ENCODE measurements around the gene TMEM43.
A peak's percentile ranks its signal among the peaks of the same experiment; 100 is the strongest.
"Not testable (repeated sequence)": the region's sequence is repeated elsewhere in the genome, so short reads cannot be mapped to it uniquely, and the experiment has no call there.

TMEM43 gene

GRCh38 chr3:14118400-14119381 is 6.2 kb upstream of the TMEM43 start:
- Mint-ChIP-seq H3K4me3 (no peak overlapping the region), H3K27me3 (ENCODE audit: low read depth) (no peaks in the 10 kb centered on the region), H3K9me3 (no peaks in the 10 kb centered on the region), H3K36me3 (ENCODE audit: low read depth) (peaks cover 15% of the 10 kb centered on the region), H3K4me1 (ENCODE audit: low read depth) (peaks cover 23% of the 10 kb centered on the region), H3K27ac (no peak overlapping the region)

GRCh38 chr3:14119651-14120050 is 5.2 kb upstream of the TMEM43 start:
- Mint-ChIP-seq H3K9me3 (no peaks in the 10 kb centered on the region), H3K27ac (no peak overlapping the region), H3K27me3 (ENCODE audit: low read depth) (no peaks in the 10 kb centered on the region), H3K4me3 (no peak overlapping the region), H3K4me1 (ENCODE audit: low read depth) (peaks cover 27% of the 10 kb centered on the region), H3K36me3 (ENCODE audit: low read depth) (peaks cover 15% of the 10 kb centered on the region)

DNA sequence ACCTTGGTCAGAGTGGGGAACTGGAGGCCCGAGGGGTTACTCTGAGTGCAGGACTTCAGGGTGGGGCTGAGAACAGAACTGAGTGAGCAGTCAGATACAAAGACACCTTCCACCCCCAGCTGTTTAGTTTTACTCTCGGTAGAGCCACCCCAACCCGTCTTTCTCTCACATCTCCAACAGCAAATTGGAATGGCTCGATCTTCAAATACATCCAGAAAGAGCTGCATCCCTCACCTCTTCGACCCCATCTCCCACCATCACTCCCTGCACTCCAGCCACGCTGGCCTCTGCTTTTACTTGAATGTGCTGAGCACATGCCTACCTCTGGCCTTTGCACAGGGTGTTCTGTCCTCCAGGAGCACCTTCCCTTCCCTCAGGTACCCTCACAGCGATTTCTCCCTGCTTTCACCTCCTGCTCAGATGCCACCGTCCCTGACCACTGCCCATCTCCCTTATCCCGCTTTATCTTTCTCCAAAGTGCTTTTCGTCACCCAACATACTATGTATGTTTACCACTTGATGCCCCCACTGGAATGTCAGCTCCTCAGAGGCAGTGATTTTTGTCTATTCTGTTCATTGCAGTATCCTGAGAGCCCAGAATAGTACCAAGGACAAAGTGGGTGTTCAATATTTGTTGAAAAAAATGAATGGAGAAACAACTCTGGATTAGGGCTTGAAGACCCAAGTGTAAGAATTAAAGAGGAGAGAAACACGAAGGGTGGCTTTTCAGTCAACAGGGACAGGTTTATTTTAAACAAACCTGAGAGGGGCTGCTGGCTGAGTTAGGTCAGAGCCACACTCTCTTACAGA is 4.5 kb upstream of the TMEM43 start:
- Mint-ChIP-seq H3K36me3 (ENCODE audit: low read depth) (peaks cover 15% of the 10 kb centered on the region), H3K9me3 (no peaks in the 10 kb centered on the region), H3K27me3 (ENCODE audit: low read depth) (no peaks in the 10 kb centered on the region), H3K27ac (peak overlapping the region; percentile 24), H3K4me1 (ENCODE audit: low read depth) (peaks cover 27% of the 10 kb centered on the region), H3K4me3 (no peak overlapping the region)

DNA sequence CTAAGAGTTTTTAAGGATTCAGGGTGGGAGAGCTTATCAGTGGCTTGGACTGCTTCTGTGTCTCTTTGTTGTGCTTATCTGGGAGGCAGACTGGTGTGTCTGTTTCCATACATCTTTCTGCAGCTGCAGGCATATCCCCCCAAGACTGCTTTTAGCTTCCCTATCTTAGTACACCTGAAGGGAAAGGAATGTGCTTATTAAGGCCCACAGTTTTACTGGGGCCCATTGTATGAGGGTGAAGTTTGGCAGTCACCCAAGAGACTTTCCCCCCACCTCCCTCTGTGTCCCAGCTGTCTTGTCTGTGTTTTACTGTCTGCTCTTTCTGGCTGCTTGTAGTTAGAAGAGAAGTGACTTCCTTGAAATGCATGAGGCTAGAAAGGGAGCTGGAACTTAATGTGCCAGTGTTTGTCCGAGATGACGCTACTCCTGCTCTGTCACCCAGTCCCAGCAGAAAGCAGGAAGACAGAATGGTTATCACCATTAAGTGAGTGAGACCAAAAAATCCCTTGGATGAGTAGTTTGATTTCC is 3.9 kb upstream of the TMEM43 start:
- H3K9me3 Mint-ChIP-seq; H3K27me3 Mint-ChIP-seq (ENCODE audit: low read depth); H3K4me3 Mint-ChIP-seq; H3K27ac Mint-ChIP-seq: not testable (repeated sequence)
- peaks cover 31% of the 10 kb centered on the region for H3K4me1 Mint-ChIP-seq (ENCODE audit: low read depth)
- H3K36me3 Mint-ChIP-seq (ENCODE audit: low read depth): peaks cover 15% of the 10 kb centered on the region

GRCh38 chr3:14121859-14122258 is 3.0 kb upstream of the TMEM43 start:
- Mint-ChIP-seq H3K4me1 (ENCODE audit: low read depth) (peaks cover 40% of the 10 kb centered on the region), H3K9me3 (no peaks in the 10 kb centered on the region), H3K27me3 (ENCODE audit: low read depth) (no peaks in the 10 kb centered on the region), H3K36me3 (ENCODE audit: low read depth) (peaks cover 19% of the 10 kb centered on the region), H3K27ac (no peak overlapping the region), H3K4me3 (no peak overlapping the region)

GRCh38 chr3:14122301-14122700 is 2.6 kb upstream of the TMEM43 start:
- Mint-ChIP-seq H3K36me3 (ENCODE audit: low read depth) (peaks cover 20% of the 10 kb centered on the region), H3K27me3 (ENCODE audit: low read depth) (no peaks in the 10 kb centered on the region), H3K4me1 (ENCODE audit: low read depth) (peaks cover 43% of the 10 kb centered on the region), H3K9me3 (no peaks in the 10 kb centered on the region), H3K27ac (peak overlapping the region; percentile 68), H3K4me3 (peak overlapping the region; percentile 76)

- H3K4me1 Mint-ChIP-seq (ENCODE audit: low read depth): peaks cover 54% of the 10 kb centered on the region
- H3K27me3 Mint-ChIP-seq (ENCODE audit: low read depth): no peaks in the 10 kb centered on the region
- H3K27ac Mint-ChIP-seq: peak overlapping the region; percentile 86
- no peaks in the 10 kb centered on the region for H3K9me3 Mint-ChIP-seq
- peaks cover 32% of the 10 kb centered on the region for H3K36me3 Mint-ChIP-seq (ENCODE audit: low read depth)
- peak overlapping the region; percentile 85 for H3K4me3 Mint-ChIP-seq
Measured at GRCh38 chr3:14123308-14124222, 1.3 kb upstream of the TMEM43 start.

DNA sequence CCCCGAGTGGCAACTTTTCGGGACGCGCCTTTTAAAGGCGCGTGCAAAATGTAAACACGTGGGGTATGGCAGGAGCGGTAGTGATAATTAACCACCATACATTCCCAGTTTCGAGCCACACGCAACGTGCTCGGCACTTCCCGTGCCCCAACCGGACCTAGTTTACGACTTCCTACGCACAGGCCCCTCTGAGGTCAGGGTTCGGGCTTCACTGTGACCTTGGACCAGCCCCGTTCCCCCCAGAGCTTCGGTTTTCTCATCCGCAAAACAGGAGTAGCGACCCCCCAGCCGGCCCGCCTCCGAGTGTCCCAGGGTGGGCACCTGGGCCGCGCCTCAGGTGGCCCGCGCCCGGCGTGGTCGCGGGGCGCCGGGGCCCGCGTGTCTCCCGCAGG is 633 bp upstream of the TMEM43 start:
- H3K27ac Mint-ChIP-seq: peak overlapping the region; percentile 86
- peak overlapping the region; percentile 85 for H3K4me3 Mint-ChIP-seq
- H3K36me3 Mint-ChIP-seq (ENCODE audit: low read depth): peaks cover 37% of the 10 kb centered on the region
- H3K9me3 Mint-ChIP-seq: no peaks in the 10 kb centered on the region
- H3K4me1 Mint-ChIP-seq (ENCODE audit: low read depth): peaks cover 56% of the 10 kb centered on the region
- H3K27me3 Mint-ChIP-seq (ENCODE audit: low read depth): no peaks in the 10 kb centered on the region

DNA sequence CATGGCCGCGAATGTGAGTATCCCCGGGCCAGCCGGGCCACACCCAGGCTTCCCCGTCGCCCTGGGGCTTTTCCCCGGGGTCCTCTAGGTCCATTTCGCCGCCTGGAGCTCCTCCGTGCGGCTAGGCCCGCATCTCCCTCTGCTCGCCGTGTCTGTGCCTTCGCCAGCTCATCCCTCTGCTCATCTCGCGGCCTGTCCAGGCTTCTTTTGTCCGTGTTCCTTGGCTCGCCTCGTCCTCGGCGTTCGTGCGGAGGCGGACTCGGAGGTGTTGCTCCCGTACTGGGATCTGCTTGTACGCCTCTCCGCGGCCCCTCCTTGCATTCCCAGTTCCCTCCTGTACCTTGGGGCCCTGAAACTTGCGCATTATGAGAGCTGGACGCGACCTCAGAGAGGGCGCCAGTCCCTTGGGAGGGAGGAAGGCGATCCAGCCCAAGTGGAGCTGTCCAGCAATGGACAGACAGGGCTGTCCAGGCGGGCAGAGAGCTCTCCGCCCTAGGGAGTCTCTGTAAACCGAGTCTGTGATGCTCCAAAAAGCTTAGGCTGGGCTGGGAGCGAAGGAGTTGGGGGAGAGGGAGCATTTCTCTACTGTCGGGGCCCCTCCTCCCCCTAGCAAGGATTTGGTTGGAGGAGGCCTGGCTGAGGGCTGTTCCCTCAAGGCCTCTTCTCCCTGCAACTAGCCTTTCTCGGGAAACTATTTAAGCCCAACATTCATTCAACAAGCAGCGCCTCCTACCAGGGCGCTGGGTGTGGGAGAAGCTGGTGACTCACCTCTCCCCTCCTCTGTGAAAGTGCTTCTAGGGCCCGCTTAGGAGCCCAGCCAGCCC is 553 bp downstream of the TMEM43 start:
- Mint-ChIP-seq H3K36me3 (ENCODE audit: low read depth) (peaks cover 42% of the 10 kb centered on the region), H3K9me3 (no peaks in the 10 kb centered on the region), H3K27me3 (ENCODE audit: low read depth) (no peaks in the 10 kb centered on the region), H3K27ac (peak overlapping the region; percentile 92), H3K4me1 (ENCODE audit: low read depth) (peaks cover 59% of the 10 kb centered on the region), H3K4me3 (peak overlapping the region; percentile 96)

DNA sequence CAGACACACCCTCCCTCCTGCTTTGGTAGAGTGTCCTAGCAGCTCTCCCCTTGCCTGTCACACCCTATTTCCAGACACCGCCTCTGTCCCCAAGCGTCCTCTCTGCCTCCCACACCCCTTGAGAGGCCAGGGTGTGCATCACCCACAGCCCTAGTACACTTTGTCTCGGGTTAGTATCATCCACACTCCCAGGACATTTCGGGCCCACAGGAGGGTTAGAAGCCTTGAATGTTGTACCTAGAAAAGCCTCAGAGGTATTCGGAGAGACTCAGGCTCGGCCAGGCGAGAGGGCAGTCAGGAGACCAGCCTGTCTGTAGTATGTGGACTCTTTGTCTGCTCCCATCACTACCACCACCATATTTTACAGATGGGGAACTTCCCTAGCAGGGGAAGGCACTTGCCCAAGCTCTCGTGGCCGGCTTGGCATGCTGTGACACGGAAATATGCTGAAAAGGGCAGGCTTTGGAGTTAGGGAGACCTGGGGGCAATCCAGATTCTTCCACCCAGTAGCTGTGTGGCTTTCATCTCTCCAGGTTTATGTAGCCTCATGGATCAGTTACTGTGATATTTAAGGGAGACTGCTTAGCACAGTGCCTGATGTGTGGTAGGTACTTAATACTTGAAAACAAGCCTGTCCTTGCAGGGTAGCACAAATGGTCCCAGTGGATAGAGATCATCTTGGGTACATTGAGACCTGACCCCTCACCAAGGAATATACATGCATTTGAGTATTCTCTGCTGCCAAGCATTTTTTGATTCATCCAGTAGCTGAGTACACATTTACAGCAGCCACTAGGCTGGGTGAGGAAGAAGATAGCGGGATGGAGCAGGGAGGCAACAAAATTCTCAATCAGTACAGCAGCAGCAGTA is 1.4 kb downstream of the TMEM43 start:
- Mint-ChIP-seq H3K9me3 (no peaks in the 10 kb centered on the region), H3K36me3 (ENCODE audit: low read depth) (peaks cover 41% of the 10 kb centered on the region), H3K27me3 (ENCODE audit: low read depth) (no peaks in the 10 kb centered on the region), H3K4me3 (peak overlapping the region; percentile 96), H3K27ac (peak overlapping the region; percentile 92), H3K4me1 (ENCODE audit: low read depth) (peaks cover 57% of the 10 kb centered on the region)

GRCh38 chr3:14126887-14127505 is 2.1 kb downstream of the TMEM43 start:
- Mint-ChIP-seq H3K4me3 (peak overlapping the region; percentile 96), H3K27me3 (ENCODE audit: low read depth) (no peaks in the 10 kb centered on the region), H3K27ac (no peak overlapping the region), H3K9me3 (no peaks in the 10 kb centered on the region), H3K4me1 (ENCODE audit: low read depth) (peaks cover 53% of the 10 kb centered on the region), H3K36me3 (ENCODE audit: low read depth) (peaks cover 40% of the 10 kb centered on the region)

GRCh38 chr3:14127516-14128161 is 2.8 kb downstream of the TMEM43 start:
- Mint-ChIP-seq H3K27ac (no peak overlapping the region), H3K4me3 (peak overlapping the region; percentile 17), H3K4me1 (ENCODE audit: low read depth) (peaks cover 47% of the 10 kb centered on the region), H3K27me3 (ENCODE audit: low read depth) (no peaks in the 10 kb centered on the region), H3K36me3 (ENCODE audit: low read depth) (peaks cover 44% of the 10 kb centered on the region), H3K9me3 (no peaks in the 10 kb centered on the region)
